D721Med (cell line): ENCODE results near the gene RFTN2.
"Not testable (repeated sequence)": the region's sequence is repeated elsewhere in the genome, so short reads cannot be mapped to it uniquely, and the experiment has no call there.

Experiments
- DNase-seq: peaks from one replicate; pipeline ENCODE4 v3.0.0; 2011; ENCODE audit warnings: low spot score; ENCODE audit not compliant: insufficient read length
- FAIRE-seq: peaks from 2 replicates; lab custom pipeline; 2011; peaks lifted over from hg19 to GRCh38; lab: Jason Lieb, UNC
- TF ChIP-seq, protein P1 (sequence below): IDR thresholded peaks from 2 replicates; pipeline ENCODE4 v1.5.1; 2012; ENCODE audit warnings: mild to moderate bottlenecking, control low read depth; ENCODE audit not compliant: insufficient read depth; ENCODE audit errors: missing control alignments

RFTN2 gene

DNA sequence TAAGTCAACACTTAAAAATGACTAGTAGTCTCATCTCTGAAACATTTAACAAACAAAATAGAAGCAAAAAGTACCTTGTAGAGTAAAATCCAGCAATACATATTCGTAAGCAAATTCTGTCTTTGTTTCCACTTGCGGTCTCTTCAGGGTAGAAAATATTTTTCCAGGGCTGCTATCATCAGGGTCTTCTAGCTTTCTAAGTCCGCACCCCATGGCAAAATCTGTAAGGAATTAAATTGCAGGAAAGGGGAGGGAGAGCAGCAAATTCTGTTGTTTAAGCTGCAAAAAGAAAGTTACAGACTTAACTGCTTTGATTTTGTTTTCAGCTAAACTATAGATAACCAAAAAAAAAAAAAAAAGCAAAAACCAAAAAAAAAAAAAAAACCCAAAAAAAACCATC lies at the start of gene RFTN2:
Gene RFTN2 (minus strand): TSS at position 342 of the 400 bp plus-strand sequence. CDS start 129 bp downstream, at position 213.
- FAIRE-seq = no peak

DNA sequence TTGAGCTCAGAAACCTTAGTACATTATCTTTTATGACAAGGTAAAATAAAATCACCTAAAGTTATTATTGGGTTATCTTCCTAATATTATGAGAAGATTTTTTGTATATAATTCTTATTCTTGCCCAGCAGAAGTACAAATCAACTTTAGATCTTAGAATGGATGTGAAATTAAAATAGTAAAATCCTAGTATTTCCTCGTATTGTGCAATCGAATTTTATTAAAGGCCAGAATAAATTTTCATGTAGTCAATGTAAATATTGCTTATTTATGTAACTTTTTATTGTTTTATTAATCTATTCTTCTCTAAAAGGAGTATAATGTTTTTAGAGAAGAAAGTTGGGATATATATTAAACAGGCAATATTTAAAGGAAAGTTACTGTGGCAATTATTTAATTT lies 42.5 kb upstream of the RFTN2 start:
- DNase-seq (no peak), FAIRE-seq (no peak)
- TF ChIP-seq, protein P1, sequence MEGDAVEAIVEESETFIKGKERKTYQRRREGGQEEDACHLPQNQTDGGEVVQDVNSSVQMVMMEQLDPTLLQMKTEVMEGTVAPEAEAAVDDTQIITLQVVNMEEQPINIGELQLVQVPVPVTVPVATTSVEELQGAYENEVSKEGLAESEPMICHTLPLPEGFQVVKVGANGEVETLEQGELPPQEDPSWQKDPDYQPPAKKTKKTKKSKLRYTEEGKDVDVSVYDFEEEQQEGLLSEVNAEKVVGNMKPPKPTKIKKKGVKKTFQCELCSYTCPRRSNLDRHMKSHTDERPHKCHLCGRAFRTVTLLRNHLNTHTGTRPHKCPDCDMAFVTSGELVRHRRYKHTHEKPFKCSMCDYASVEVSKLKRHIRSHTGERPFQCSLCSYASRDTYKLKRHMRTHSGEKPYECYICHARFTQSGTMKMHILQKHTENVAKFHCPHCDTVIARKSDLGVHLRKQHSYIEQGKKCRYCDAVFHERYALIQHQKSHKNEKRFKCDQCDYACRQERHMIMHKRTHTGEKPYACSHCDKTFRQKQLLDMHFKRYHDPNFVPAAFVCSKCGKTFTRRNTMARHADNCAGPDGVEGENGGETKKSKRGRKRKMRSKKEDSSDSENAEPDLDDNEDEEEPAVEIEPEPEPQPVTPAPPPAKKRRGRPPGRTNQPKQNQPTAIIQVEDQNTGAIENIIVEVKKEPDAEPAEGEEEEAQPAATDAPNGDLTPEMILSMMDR = no peak

More for the DNA sequence above, at the start of gene RFTN2:
- TF ChIP-seq, protein P1 = no peak
- DNase-seq = no peak

DNA sequence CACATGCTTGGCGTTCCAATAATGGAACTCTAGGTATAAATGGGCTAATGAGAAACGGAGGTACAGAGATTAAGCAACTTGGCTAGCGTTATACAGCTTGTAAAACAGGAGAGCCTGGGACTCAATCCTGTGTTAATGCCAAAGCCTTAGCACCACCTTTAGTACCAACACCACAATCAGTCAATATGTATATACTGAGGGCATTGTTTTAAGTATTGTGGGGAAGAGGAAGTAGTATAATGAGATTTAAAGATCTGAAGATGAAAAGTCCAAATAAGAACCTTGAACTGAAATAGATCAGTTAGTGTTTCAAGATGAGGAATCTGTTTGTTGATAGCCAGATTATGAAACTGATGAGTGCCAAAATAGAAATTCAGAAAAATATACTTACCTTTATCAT lies 37.9 kb upstream of the RFTN2 start:
- TF ChIP-seq, protein P1 = no peak
- DNase-seq (no peak), FAIRE-seq (no peak)

DNA sequence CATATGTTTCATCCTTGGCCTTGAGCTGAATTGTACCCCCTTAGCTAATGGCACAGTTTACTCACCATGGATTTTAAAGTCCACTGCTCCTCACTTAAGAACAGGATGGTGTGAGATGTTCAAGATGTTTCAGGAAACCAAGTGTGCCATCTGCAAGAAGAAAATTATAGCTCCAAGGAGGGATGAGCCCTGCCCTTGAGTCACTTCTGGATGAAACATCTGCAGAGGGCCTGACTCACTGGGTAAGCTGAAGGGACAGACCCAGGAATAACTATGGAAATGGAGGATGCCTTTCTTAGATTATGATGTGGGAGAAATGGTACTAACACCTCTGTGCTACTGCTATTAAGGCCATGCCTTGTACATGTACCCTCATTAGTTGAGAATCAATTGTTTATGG lies 36.2 kb upstream of the RFTN2 start:
- DNase-seq = no peak
- TF ChIP-seq, protein P1 = no peak
- no peak for FAIRE-seq

- DNase-seq = no peak
These were observed 35.1 kb upstream of the RFTN2 start for GRCh38 chr2:197710424-197711042.

GRCh38 chr2:197709140-197709539 lies 33.8 kb upstream of the RFTN2 start:
- not testable (repeated sequence) for FAIRE-seq, DNase-seq

More at GRCh38 chr2:197710424-197711042, 35.1 kb upstream of the RFTN2 start:
- TF ChIP-seq, protein P1 = no peak
- FAIRE-seq = no peak

- FAIRE-seq = no peak
- DNase-seq = no peak
These were observed 32.9 kb upstream of the RFTN2 start for GRCh38 chr2:197708331-197708730.

More at GRCh38 chr2:197708331-197708730, 32.9 kb upstream of the RFTN2 start:
- TF ChIP-seq, protein P1 = no peak
